NCI-H446 (cell line): Measurements from ENCODE around the gene SYNGAP1.
A peak's percentile ranks its signal among the peaks of the same experiment; 100 is the strongest.

Experiments
- DNase-seq, 2 experiments: peaks; one replicate each; lab custom pipeline; 2025; lab: John Stamatoyannopoulos, UW

SYNGAP1 gene

GRCh38 chr6:33421344-33421643 is 1.4 kb downstream of the SYNGAP1 start:
- DNase-seq: no peak

GRCh38 chr6:33423777-33424176 is 3.9 kb downstream of the SYNGAP1 start:
- DNase-seq: no peak

GRCh38 chr6:33424855-33425667 is 5.2 kb downstream of the SYNGAP1 start:
- DNase-seq: no peak

GRCh38 chr6:33425668-33426577 is 6.1 kb downstream of the SYNGAP1 start:
- DNase-seq: peak; percentile 50 to 64

- no peak for DNase-seq
Observed at GRCh38 chr6:33426590-33427511, 7.0 kb downstream of the SYNGAP1 start.

- DNase-seq: peak in 1 of 2 experiments; percentile 16
Observed at GRCh38 chr6:33427585-33428223, 7.8 kb downstream of the SYNGAP1 start.

- DNase-seq: no peak
Observed at GRCh38 chr6:33428224-33428965, 8.5 kb downstream of the SYNGAP1 start.

- DNase-seq: no peak
Observed at GRCh38 chr6:33428966-33429749, 9.3 kb downstream of the SYNGAP1 start.

GRCh38 chr6:33429750-33430052 is 9.8 kb downstream of the SYNGAP1 start:
- no peak for DNase-seq

- DNase-seq: no peak
Observed at GRCh38 chr6:33430334-33430733, 10.5 kb downstream of the SYNGAP1 start.

GRCh38 chr6:33430991-33431879 is 11.4 kb downstream of the SYNGAP1 start:
- DNase-seq: peak; percentile 40 to 56

GRCh38 chr6:33431880-33432541 is 12.1 kb downstream of the SYNGAP1 start:
- DNase-seq: no peak

GRCh38 chr6:33432546-33432945 is 12.7 kb downstream of the SYNGAP1 start:
- no peak for DNase-seq

GRCh38 chr6:33433001-33433543 is 13.2 kb downstream of the SYNGAP1 start:
- DNase-seq: no peak

GRCh38 chr6:33433544-33434191 is 13.8 kb downstream of the SYNGAP1 start:
- no peak for DNase-seq

- no peak for DNase-seq
Observed at GRCh38 chr6:33434961-33435360, 15.1 kb downstream of the SYNGAP1 start.

- no peak for DNase-seq
Observed at GRCh38 chr6:33437666-33438065, 17.8 kb downstream of the SYNGAP1 start.
